HepG2 (cell line): ENCODE measurements around the gene LOXL3. TPM values are rescaled to one million over a fixed set of nuclear protein-coding genes. Genes with fewer than 3 reads are reported as not detected.

ENCODE experiments used
- AHDC1 ChIP-seq: sonication (generic); formaldehyde crosslinking; IDR thresholded peaks from 2 replicates; pipeline ENCODE4 v1.5.1; 2020; ENCODE audit warnings: mild to moderate bottlenecking, missing genetic modification reagents, borderline replicate concordance
- ASH2L ChIP-seq: fragments of 300-600, 200-600 bp; sonication (generic); IDR thresholded peaks from 2 replicates; pipeline ENCODE4 v1.7.0; 2017; ENCODE audit warnings: low read depth, mild to moderate bottlenecking, moderate library complexity, mixed read lengths, low read length; ENCODE audit not compliant: insufficient read length
- ELF3 ChIP-seq: IDR thresholded peaks from 2 replicates; pipeline ENCODE4 v1.6.1; 2016; ENCODE audit warnings: missing genetic modification reagents, missing compliant biosample characterization
- FOXP4 ChIP-seq: sonication (generic); formaldehyde crosslinking; IDR thresholded peaks from 2 replicates; pipeline ENCODE4 v1.4.0; 2020; ENCODE audit warnings: missing genetic modification reagents
- GFI1 ChIP-seq: sonication (generic); formaldehyde crosslinking; IDR thresholded peaks from 2 replicates; pipeline ENCODE4 v1.5.0; 2020; ENCODE audit warnings: missing genetic modification reagents, mild to moderate bottlenecking, borderline replicate concordance
- JARID2 ChIP-seq: sonication (generic); formaldehyde crosslinking; IDR thresholded peaks from 2 replicates; pipeline ENCODE4 v1.8.1; 2023; ENCODE audit warnings: missing genetic modification reagents, inconsistent platforms; ENCODE audit not compliant: insufficient replicate concordance
- KDM5A ChIP-seq: fragments of 200-600 bp; sonication (generic); IDR thresholded peaks from 2 replicates; pipeline ENCODE4 v1.7.0; 2018; ENCODE audit warnings: antibody characterized with exemption, mild to moderate bottlenecking, low read length, borderline replicate concordance
- KDM5B ChIP-seq: sonication (generic); formaldehyde crosslinking; IDR thresholded peaks from 2 replicates; pipeline ENCODE4 v1.4.0; 2020; ENCODE audit warnings: missing genetic modification reagents, mild to moderate bottlenecking, borderline replicate concordance
- MXD4 ChIP-seq: IDR thresholded peaks from 2 replicates; pipeline ENCODE4 v1.6.1; 2016; ENCODE audit warnings: mild to moderate bottlenecking, missing biosample characterization, missing genetic modification reagents
- ONECUT2 ChIP-seq: sonication (generic); formaldehyde crosslinking; IDR thresholded peaks from 2 replicates; pipeline ENCODE4 v1.4.0; 2020; ENCODE audit warnings: missing genetic modification reagents
- PHF21A ChIP-seq: sonication (generic); formaldehyde crosslinking; IDR thresholded peaks from 2 replicates; pipeline ENCODE4 v1.5.0; 2020; ENCODE audit warnings: mild to moderate bottlenecking, missing genetic modification reagents
- RAD21 ChIP-seq: fragments of 450-650 bp; formaldehyde crosslinking; IDR thresholded peaks from 2 replicates; pipeline ENCODE4 v1.5.0; 2020; ENCODE audit warnings: mild to moderate bottlenecking
- SIX1 ChIP-seq: sonication (generic); formaldehyde crosslinking; IDR thresholded peaks from 2 replicates; pipeline ENCODE4 v1.4.0; 2020; ENCODE audit warnings: missing genetic modification reagents, borderline replicate concordance
- SIX4 ChIP-seq: sonication (generic); formaldehyde crosslinking; IDR thresholded peaks from 2 replicates; pipeline ENCODE4 v1.4.0; 2020; ENCODE audit warnings: missing genetic modification reagents
- SOX13 ChIP-seq, 3 experiments: fragments of 450-650 bp in 1 of 3; sonication (generic) in 1 of 3; formaldehyde crosslinking in 1 of 3; IDR thresholded peaks in 2 of 3; conservative IDR thresholded peaks in 1 of 3; 2 replicates each; pipeline versions ENCODE4 v1.5.0 to v1.6.1; 2016 to 2020; ENCODE audit warnings: antibody characterized with exemption in 1 of 3, mild to moderate bottlenecking in 1 of 3, missing compliant biosample characterization in 1 of 3, missing genetic modification reagents in 1 of 3, moderate library complexity in 1 of 3
- ZFP90 ChIP-seq: sonication (generic); formaldehyde crosslinking; IDR thresholded peaks from 2 replicates; pipeline ENCODE4 v1.8.0; 2022; ENCODE audit warnings: missing genetic modification reagents, mild to moderate bottlenecking, inconsistent platforms, borderline replicate concordance
- ZNF224 ChIP-seq: sonication (generic); formaldehyde crosslinking; IDR thresholded peaks from 2 replicates; pipeline ENCODE4 v1.5.0; 2020; ENCODE audit warnings: mild to moderate bottlenecking, missing genetic modification reagents
- ZNF235 ChIP-seq: sonication (generic); formaldehyde crosslinking; IDR thresholded peaks from 2 replicates; pipeline ENCODE4 v1.8.1; 2023; ENCODE audit warnings: mild to moderate bottlenecking, missing genetic modification reagents, borderline replicate concordance
- ZNF253 ChIP-seq: sonication (generic); formaldehyde crosslinking; IDR thresholded peaks from 2 replicates; pipeline ENCODE4 v1.8.0; 2022; ENCODE audit warnings: mild to moderate bottlenecking, missing genetic modification reagents, borderline replicate concordance
- ZNF350 ChIP-seq: sonication (generic); formaldehyde crosslinking; IDR thresholded peaks from 2 replicates; pipeline ENCODE4 v1.4.0; 2020; ENCODE audit warnings: mild to moderate bottlenecking, low read depth, missing genetic modification reagents, borderline replicate concordance
- ZNF652 ChIP-seq: IDR thresholded peaks from 2 replicates; pipeline ENCODE4 v1.6.1; 2016; ENCODE audit warnings: low read depth, borderline replicate concordance
- polyA plus RNA-seq, 8 experiments: library from polyadenylated mRNA; depleted of rRNA in 3 of 8; stranded (reverse) in 7 of 8; unstranded in 1 of 8; fragments of >200 nt; fragmentation: Illumina TruSeq in 4 of 8; extraction: Trizol in 4 of 8; gene quantifications; 2 replicates each; pipeline versions ENCODE4 v1.2.1 to v1.2.3, GENCODE V29; 2011 to 2016; ENCODE audit warnings: low read depth in 4 of 8, missing spikeins in 1 of 8, mixed read lengths in 1 of 8; ENCODE audit not compliant: insufficient read depth in 1 of 8
- total RNA-seq, 5 experiments: library from RNA; depleted of rRNA; stranded (reverse); fragments of >200 nt; fragmentation: Illumina TruSeq; extraction: Trizol; gene quantifications; 2 replicates each; pipeline ENCODE4 v1.2.3, GENCODE V29; 2016; ENCODE audit warnings: low read depth in 1 of 5

LOXL3 gene
- total and polyA plus RNA-seq, 2 of the 13 experiments (the other 11 are each of a cell fraction or from before 2014, with no cell fraction given): 0.55 to 6.5 TPM

GRCh38 chr2:74488643-74489481 lies 64.9 kb downstream of the LOXL3 start (continued):
- peak; percentile 87; the same call in 1 of the 2 replicates for TF ChIP-seq AHDC1 (CRISPR knock-in tag)
- peak; percentile 99 for TF ChIP-seq ONECUT2 (CRISPR knock-in tag)
- TF ChIP-seq PHF21A (CRISPR knock-in tag): peak; percentile 86; the same call in 1 of the 2 replicates
- TF ChIP-seq RAD21 (CRISPR knock-in tag): no peak
- no peak for TF ChIP-seq ZNF253
- TF ChIP-seq ZNF652 (CRISPR knock-in tag): peak; percentile 57; the same call in 1 of the 2 replicates
- 0 out of 2 replicates have a peak, but pooled peaks have one; percentile 49 for TF ChIP-seq ELF3 (CRISPR knock-in tag)
- TF ChIP-seq FOXP4 (CRISPR knock-in tag): peak; percentile 79
- peak; percentile 57; the same call in 1 of the 2 replicates for TF ChIP-seq SIX1 (CRISPR knock-in tag)
- TF ChIP-seq MXD4 (CRISPR knock-in tag): no peak
- no peak for TF ChIP-seq SIX4 (CRISPR knock-in tag)
- TF ChIP-seq ASH2L: peak; percentile 69
- peak; percentile 2; the same call in 1 of the 2 replicates for TF ChIP-seq ZFP90 (CRISPR knock-in tag)
- no peak for TF ChIP-seq JARID2 (CRISPR knock-in tag)
- TF ChIP-seq SOX13 (IDR thresholded peaks at IDR 0.05): peak; percentile 81
- peak in 1 of 2 experiments; percentile 90; a peak in 2 of 4 replicates for TF ChIP-seq SOX13 (CRISPR knock-in tag; conservative IDR thresholded peaks at IDR 0.05 in 1 of 2, IDR thresholded peaks at IDR 0.05 in 1 of 2)
- TF ChIP-seq ZNF224 (CRISPR knock-in tag): no peak
- no peak for TF ChIP-seq ZNF235 (CRISPR knock-in tag)
- no peak for TF ChIP-seq KDM5B (CRISPR knock-in tag)
- peak; percentile 51; the same call in 1 of the 2 replicates for TF ChIP-seq KDM5A
- TF ChIP-seq ZNF350: peak; percentile 63; the same call in 1 of the 2 replicates
- peak; percentile 44; the same call in 1 of the 2 replicates for TF ChIP-seq GFI1 (CRISPR knock-in tag)
